Retinal pigment epithelial cell (primary cell): Measurements from ENCODE around the gene CSMD2.

Experiments
- DNase-seq: peaks from one replicate; pipeline ENCODE4 v3.0.0-alpha.2; 2010; ENCODE audit warnings: low read depth
- H3K4me3 ChIP-seq: 2 replicates; pipeline ENCODE4 v1.5.1; 2011; ENCODE audit warnings: mild to moderate bottlenecking, low read length, control low read depth, moderate library complexity
- CTCF ChIP-seq: conservative IDR thresholded peaks from 2 replicates; pipeline ENCODE4 v1.5.1; 2011; ENCODE audit warnings: low read depth, low read length, control low read depth, inconsistent platforms

CSMD2 gene

GRCh38 chr1:33527934-33528333 lies 637.1 kb downstream of the CSMD2 start:
- DNase-seq: no peak
- no peak for TF ChIP-seq CTCF
- H3K4me3 ChIP-seq: no peak overlapping the region

- DNase-seq: no peak
- no peak for TF ChIP-seq CTCF
- no peak overlapping the region for H3K4me3 ChIP-seq
Measured at GRCh38 chr1:33524586-33524985, 640.4 kb downstream of the CSMD2 start.

- TF ChIP-seq CTCF: no peak
- no peak for DNase-seq
- H3K4me3 ChIP-seq: no peak overlapping the region
Measured at GRCh38 chr1:33519240-33519884, 645.7 kb downstream of the CSMD2 start.

GRCh38 chr1:33517596-33518250 lies 647.3 kb downstream of the CSMD2 start:
- no peak for DNase-seq
- no peak overlapping the region for H3K4me3 ChIP-seq
- no peak for TF ChIP-seq CTCF

GRCh38 chr1:33516891-33517567 lies 648.0 kb downstream of the CSMD2 start:
- no peak for DNase-seq
- TF ChIP-seq CTCF: no peak
- no peak overlapping the region for H3K4me3 ChIP-seq

GRCh38 chr1:33516428-33516827 lies 648.6 kb downstream of the CSMD2 start:
- H3K4me3 ChIP-seq: no peak overlapping the region
- TF ChIP-seq CTCF: no peak
- no peak for DNase-seq
